ENCODE results near the gene C19orf47.

The C19orf47 gene

GRCh38 chr19:40383668-40384248 lies 35.6 kb upstream of the C19orf47 start:
- Histone ChIP-seq H3K4me1 (ENCODE audit: low read length) (no peaks in the 10 kb centered on the region), H3K9ac (ENCODE audit: low read length) (no peak overlapping the region), H3K79me2 (ENCODE audit: low read length) (no peaks in the 10 kb centered on the region), H3K36me3 (replicated peaks; ENCODE audit: low read depth, low read length) (no peaks in the 10 kb centered on the region), H2AFZ (ENCODE audit: low read depth, low read length) (no peak overlapping the region), H3K4me3 (ENCODE audit: low read length) (no peak overlapping the region), H4K20me1 (ENCODE audit: insufficient read depth, low read length) (no peaks in the 10 kb centered on the region), H3K4me2 (ENCODE audit: low read length) (no peak overlapping the region), H3K27ac (ENCODE audit: low read length) (no peak overlapping the region), H3K27me3 (ENCODE audit: low read depth, low read length) (peaks cover 16% of the 10 kb centered on the region), H3K9me3 (ENCODE audit: insufficient read depth, low read length) (no peaks in the 10 kb centered on the region)
- TF ChIP-seq EZH2phosphoT487 (IDR thresholded peaks at IDR 0.05; ENCODE audit: low read depth) (no peak), CTCF (IDR thresholded peaks at IDR 0.05; ENCODE audit: low read depth, low read length) (no peak)

GRCh38 chr19:40381321-40381720 lies 33.1 kb upstream of the C19orf47 start:
- Histone ChIP-seq H3K4me1 (ENCODE audit: low read length) (no peaks in the 10 kb centered on the region), H3K36me3 (replicated peaks; ENCODE audit: low read depth, low read length) (no peaks in the 10 kb centered on the region), H3K4me2 (ENCODE audit: low read length) (no peak overlapping the region), H3K9me3 (ENCODE audit: insufficient read depth, low read length) (no peaks in the 10 kb centered on the region), H4K20me1 (ENCODE audit: insufficient read depth, low read length) (no peaks in the 10 kb centered on the region), H3K4me3 (ENCODE audit: low read length) (no peak overlapping the region), H3K27me3 (ENCODE audit: low read depth, low read length) (peaks cover 8% of the 10 kb centered on the region), H3K9ac (ENCODE audit: low read length) (no peak overlapping the region), H3K27ac (ENCODE audit: low read length) (no peak overlapping the region), H2AFZ (ENCODE audit: low read depth, low read length) (no peak overlapping the region), H3K79me2 (ENCODE audit: low read length) (no peaks in the 10 kb centered on the region)
- TF ChIP-seq CTCF (IDR thresholded peaks at IDR 0.05; ENCODE audit: low read depth, low read length) (no peak), EZH2phosphoT487 (IDR thresholded peaks at IDR 0.05; ENCODE audit: low read depth) (no peak)

GRCh38 chr19:40380199-40381037 lies 32.2 kb upstream of the C19orf47 start:
- no peaks in the 10 kb centered on the region for H3K36me3 ChIP-seq (replicated peaks; ENCODE audit: low read depth, low read length)
- H4K20me1 ChIP-seq (ENCODE audit: insufficient read depth, low read length): no peaks in the 10 kb centered on the region
- no peak overlapping the region for H3K4me3 ChIP-seq (ENCODE audit: low read length)
- no peak overlapping the region for H3K9ac ChIP-seq (ENCODE audit: low read length)
- H3K4me2 ChIP-seq (ENCODE audit: low read length): no peak overlapping the region
- no peak overlapping the region for H3K27ac ChIP-seq (ENCODE audit: low read length)
- H2AFZ ChIP-seq (ENCODE audit: low read depth, low read length): no peak overlapping the region
- no peak for TF ChIP-seq CTCF (IDR thresholded peaks at IDR 0.05; ENCODE audit: low read depth, low read length)
- TF ChIP-seq EZH2phosphoT487 (IDR thresholded peaks at IDR 0.05; ENCODE audit: low read depth): no peak
- H3K4me1 ChIP-seq (ENCODE audit: low read length): no peaks in the 10 kb centered on the region
- no peaks in the 10 kb centered on the region for H3K79me2 ChIP-seq (ENCODE audit: low read length)
- H3K27me3 ChIP-seq (ENCODE audit: low read depth, low read length): peaks cover 8% of the 10 kb centered on the region
- H3K9me3 ChIP-seq (ENCODE audit: insufficient read depth, low read length): no peaks in the 10 kb centered on the region

- TF ChIP-seq CTCF (IDR thresholded peaks at IDR 0.05; ENCODE audit: low read depth, low read length) (no peak), EZH2phosphoT487 (IDR thresholded peaks at IDR 0.05; ENCODE audit: low read depth) (no peak)
- Histone ChIP-seq H3K27me3 (ENCODE audit: low read depth, low read length) (peaks cover 4% of the 10 kb centered on the region), H3K9ac (ENCODE audit: low read length) (no peak overlapping the region), H4K20me1 (ENCODE audit: insufficient read depth, low read length) (no peaks in the 10 kb centered on the region), H2AFZ (ENCODE audit: low read depth, low read length) (no peak overlapping the region), H3K4me3 (ENCODE audit: low read length) (no peak overlapping the region), H3K4me2 (ENCODE audit: low read length) (no peak overlapping the region), H3K79me2 (ENCODE audit: low read length) (no peaks in the 10 kb centered on the region), H3K4me1 (ENCODE audit: low read length) (no peaks in the 10 kb centered on the region), H3K36me3 (replicated peaks; ENCODE audit: low read depth, low read length) (no peaks in the 10 kb centered on the region), H3K9me3 (ENCODE audit: insufficient read depth, low read length) (no peaks in the 10 kb centered on the region), H3K27ac (ENCODE audit: low read length) (no peak overlapping the region)
Measured at GRCh38 chr19:40379446-40380198, 31.4 kb upstream of the C19orf47 start.
